GM21576 (cell line): ENCODE results near the gene POU2F2.

Experiments
- ATAC-seq: cut with Tn5 transposase; IDR thresholded peaks from one replicate; pipeline ENCODE4 v1.9.1; 2021; ENCODE audit warnings: mild to moderate bottlenecking, moderate library complexity; ENCODE audit not compliant: unreplicated experiment

POU2F2 gene

DNA sequence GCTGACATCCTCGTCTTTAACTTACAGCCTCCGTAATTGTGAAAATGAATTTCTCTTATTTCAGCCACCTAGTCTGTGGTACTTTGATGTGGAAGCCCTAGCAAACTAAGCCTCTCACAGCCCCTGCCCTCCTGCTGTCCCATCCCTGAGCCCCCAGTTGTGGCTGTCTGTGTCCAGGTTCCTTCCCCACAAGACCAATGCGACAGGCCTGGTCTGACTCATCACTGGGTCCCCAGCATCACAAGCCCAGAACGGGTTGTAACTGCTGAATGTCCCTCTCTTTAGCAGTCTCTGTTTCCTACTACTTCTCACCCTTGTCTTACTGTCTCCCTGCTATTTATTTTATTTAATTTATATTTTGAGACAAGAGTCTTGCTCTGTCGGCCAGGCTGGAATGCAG is 5.7 kb downstream of the POU2F2 start:
- ATAC-seq, result no peak

DNA sequence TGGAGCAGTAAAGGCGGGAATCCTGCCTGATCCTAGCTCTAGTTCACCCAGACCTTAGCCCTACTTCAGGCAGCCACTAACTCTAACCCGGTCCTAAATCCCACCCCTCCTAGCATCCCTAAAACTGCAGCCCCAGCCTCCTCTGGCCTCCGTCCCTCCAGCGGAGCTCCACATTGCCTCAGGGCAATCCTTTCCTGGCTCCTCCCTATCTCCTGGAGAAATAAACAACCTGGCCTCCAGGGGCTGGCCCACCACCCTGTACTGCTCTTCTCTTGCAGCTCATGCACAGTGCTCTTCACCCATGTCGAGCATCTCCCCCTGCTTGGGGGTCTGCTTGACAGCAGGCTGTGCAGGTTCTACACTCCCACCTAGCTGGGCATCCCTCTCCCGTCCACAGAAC is 6.7 kb downstream of the POU2F2 start:
- no peak for ATAC-seq

- ATAC-seq, result no peak
Measured at GRCh38 chr19:42124386-42124901, 7.8 kb downstream of the POU2F2 start.

DNA sequence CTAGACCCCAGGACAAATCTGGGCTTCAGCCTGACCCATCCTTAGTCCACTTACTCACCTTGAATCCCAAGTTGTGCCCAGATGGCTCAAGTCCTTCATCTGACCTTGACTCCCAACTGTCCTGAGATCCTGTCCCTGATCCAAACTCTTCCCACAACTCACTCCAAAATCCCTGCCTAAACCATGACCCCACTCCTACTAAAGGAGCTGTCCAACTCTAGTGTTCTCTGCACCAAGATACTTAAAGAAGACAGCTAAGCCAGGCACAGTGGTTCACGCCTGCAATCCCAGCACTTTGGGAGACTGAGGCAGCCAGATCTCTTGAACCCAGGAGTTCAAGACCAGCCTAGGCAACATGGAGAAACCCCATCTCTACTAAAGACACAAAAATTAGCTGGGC is 8.5 kb downstream of the POU2F2 start:
- no peak for ATAC-seq

DNA sequence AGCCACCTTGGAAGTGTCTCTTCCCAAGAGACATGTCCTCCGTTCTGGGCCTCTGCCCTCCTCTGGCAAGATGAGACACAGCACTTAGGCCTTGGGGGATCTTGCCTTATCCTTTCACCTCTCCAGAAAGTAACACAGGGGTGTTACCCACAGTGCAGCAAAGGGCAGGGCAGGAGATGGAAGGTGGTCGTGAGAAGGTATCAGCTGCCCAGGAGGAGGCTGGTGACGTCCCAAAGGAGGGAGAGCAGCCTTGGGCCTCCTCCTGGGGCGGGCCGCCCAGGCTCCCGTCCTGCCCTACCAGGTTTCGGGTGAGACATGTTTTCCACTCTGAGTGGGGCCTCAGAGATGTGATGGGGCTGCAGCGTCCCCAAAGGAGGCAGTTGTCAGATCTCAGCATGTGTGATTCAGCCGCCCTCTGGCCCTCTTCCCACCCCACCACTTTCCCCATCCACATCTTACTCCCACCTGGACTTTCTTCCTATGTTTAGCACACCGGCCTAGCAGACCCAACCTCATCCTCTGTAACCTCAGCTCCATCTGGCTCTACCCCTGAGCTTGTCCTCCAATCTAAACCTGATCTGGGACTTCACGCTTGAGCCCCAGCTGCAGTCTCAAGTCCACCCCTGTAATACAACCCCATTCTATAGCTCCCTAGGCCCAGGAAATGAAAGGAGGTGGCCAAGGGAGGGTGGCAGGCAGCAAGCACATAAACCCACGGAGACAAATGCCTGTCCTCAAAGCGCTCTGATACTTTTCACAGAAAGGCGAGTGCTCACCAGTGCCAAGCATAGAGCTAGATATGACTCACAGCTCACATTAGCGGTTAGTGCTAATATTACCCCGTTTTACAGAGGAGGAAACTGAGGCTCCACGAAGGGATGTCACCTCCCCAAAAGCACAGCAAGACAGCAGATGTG is 9.3 kb downstream of the POU2F2 start:
- no peak for ATAC-seq

DNA sequence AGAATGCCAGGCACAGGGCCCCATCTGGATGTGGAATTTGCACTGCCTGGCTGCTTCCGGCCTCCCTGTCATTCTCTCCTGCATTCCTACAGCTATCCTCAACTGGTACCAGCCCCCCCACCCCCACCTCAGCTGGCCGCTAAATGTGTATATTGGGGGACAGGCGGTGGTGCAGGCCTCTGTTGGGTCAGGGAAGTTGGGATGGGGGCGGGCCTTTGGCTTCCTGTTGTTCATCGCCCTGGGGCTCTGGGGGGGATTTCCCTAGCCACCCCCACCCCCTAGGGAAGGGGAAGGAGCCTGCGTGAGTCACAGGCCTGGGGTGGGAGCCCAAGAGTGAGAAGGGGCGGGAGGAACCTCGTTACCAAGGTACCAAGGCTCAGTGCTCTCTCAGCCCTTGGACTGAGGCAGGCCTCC is 10.6 kb downstream of the POU2F2 start:
- ATAC-seq, result no peak

GRCh38 chr19:42121036-42121621 is 11.1 kb downstream of the POU2F2 start:
- no peak for ATAC-seq

GRCh38 chr19:42120276-42120980 is 11.8 kb downstream of the POU2F2 start:
- ATAC-seq, result no peak

GRCh38 chr19:42117076-42117475 is 15.2 kb downstream of the POU2F2 start:
- no peak for ATAC-seq

GRCh38 chr19:42116308-42117075 is 15.8 kb downstream of the POU2F2 start:
- no peak for ATAC-seq

DNA sequence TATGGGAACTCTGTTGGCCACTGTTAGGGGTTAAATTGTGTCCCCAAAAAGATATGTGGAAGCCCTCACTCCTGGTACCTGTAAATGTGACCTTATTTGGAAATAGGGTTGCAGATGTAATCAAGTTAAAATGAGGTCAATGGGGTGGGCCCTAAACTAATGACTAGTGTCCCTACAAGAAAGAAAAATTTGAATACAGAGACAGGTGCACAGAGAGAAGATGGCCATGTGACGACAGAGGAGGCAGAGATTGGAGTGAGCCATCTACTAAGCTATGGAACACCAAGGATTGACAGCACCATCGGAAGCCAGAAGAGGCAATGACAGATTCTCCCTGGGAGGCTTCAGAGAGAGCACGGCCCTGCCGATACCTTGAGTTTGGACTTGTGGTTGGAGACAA is 16.5 kb downstream of the POU2F2 start:
- no peak for ATAC-seq

GRCh38 chr19:42115219-42115618 is 17.0 kb downstream of the POU2F2 start:
- no peak for ATAC-seq

GRCh38 chr19:42114412-42114811 is 17.8 kb downstream of the POU2F2 start:
- ATAC-seq, result no peak

- no peak for ATAC-seq
Measured at GRCh38 chr19:42113641-42114348, 18.5 kb downstream of the POU2F2 start.

- no peak for ATAC-seq
Measured at GRCh38 chr19:42111811-42112210, 20.4 kb downstream of the POU2F2 start.

DNA sequence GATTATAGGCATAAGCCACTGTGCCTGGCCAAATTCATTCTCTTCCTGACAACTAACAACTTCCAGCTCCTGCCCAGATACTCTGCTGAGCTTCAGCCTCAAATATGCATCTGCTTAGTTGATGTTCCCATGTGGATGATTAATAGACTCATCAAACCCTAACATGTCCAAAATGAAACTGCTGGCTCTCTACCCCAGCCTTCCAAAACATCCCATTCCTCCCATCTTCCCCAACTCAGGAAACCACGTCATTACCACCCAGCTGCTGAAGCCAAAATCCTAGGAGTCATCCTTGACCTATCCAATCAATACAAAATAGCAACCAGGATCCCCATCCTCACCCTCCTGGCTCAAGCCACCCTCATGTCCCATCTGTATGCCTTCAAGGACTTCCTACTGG is 20.9 kb downstream of the POU2F2 start:
- ATAC-seq, result no peak

GRCh38 chr19:42110658-42111057 is 21.6 kb downstream of the POU2F2 start:
- no peak for ATAC-seq

DNA sequence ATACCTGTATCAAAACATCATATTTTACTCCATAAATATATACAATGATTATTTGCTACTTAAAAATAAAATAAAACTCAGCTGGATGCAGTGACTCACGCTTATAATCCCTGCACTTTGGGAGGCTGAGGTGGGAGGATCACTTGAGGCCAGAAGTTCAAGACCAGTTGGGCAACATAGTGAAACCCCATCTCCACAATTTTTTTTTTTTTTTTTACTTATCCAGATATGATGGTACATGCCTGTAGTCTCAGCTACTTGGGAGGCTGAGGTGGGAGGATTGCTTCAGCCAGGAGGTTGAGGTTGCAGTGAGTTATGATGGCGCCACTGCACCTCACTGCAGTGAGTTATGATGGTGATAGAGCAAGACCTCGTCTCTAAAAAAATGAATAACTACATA is 22.4 kb downstream of the POU2F2 start:
- ATAC-seq, result no peak

DNA sequence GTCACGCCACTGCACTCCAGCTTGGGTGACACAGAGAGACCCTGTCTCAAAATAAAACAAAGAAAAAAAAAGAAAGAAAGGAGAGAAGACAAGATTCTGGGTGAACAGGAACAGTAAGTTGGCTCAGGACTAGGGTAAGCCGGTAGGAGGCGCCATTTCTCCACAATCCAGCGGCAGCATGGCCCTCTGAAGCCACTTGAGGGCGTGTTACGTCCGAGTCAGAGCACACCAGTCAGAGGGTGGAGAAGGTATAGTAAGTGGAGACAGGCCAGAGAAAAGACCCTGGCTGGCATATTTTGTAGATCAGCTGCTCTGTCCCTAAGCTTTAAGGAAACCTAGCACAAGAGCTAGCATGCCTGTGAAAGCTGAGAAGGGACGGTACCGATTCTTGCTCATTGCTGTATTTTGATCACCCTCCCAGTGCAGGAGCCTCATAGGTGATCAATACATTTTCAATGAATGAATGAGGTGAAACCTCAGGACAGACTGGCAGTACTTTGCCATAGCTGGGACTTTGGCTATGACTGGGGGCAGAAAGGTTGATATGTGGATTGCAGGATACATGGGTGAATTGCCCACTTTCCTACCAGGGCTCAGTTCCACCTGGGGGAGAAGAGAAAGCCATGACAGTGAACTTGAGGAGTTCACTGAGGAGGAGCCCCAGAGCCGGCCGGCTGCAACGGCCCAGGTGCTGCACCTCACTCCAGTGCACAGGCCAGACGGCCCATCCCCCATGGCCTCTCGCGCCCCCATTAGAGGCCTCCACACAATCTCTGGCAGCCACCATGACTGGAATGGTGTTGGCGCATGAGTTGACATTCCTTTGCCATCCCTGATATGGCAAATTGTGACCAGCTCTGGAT is 23.5 kb downstream of the POU2F2 start:
- ATAC-seq, result peak; percentile 62
